ENCODE results near the gene PPM1L. TPM values are rescaled to one million over a fixed set of nuclear protein-coding genes. Genes with fewer than 3 reads are reported as not detected.
"Not testable (repeated sequence)": the region's sequence is repeated elsewhere in the genome, so short reads cannot be mapped to it uniquely, and the experiment has no call there.

The PPM1L gene
- total RNA-seq, 1 experiment from 2014 or later = 7.3 TPM

DNA sequence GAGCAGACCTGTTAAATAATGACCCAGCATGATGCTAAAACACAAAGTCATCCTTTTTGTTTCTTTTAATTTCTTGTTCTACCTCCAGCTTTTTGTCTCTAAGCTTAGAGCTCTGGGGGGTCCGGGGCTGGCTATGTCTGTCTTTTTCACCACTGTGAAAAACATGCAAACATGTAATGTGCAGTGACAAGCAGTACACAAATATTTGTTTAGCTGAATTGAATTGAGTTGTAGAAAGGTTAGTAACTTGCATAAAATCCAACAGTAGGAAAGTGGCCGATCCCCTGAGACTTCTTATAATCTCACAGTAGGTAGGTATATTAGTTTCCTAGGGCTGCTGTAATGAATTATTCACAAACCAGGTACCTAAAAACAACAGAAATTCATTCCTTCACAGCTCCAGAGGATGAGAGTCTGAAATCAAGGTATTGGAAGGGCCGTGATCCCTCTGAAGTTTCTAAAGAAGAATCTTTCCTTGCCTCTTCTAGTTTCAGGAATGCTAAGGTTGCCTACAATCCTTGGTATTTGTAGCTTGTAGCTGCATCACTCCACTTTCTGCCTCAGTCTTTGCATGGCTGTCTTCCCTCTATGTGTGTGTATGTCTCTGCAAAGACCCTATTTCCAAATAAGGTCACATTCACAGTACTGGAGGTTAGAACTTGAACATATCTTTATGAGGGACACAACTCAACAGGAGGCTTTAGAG lies 46.4 kb upstream of the PPM1L start:
- H3K27ac Mint-ChIP-seq = peak overlapping the region in 1 of 3 experiments; percentile 9; a peak in 1 of 7 replicates
- no peaks in the 10 kb centered on the region for H3K23me2 ChIP-seq (ENCODE audit: insufficient read length, low read depth, low read length, poor library complexity, severe bottlenecking)
- H3K4me1 ChIP-seq (ENCODE audit: insufficient read depth, low read length) = peaks cover 3% of the 10 kb centered on the region; the same call in 1 of the 2 replicates
- no peak overlapping the region for H2BK5ac ChIP-seq (ENCODE audit: insufficient read length, low read length)
- H2BK15ac ChIP-seq (ENCODE audit: low read depth, low read length) = no peak overlapping the region
- no peaks in the 10 kb centered on the region for H3K79me2 ChIP-seq (ENCODE audit: insufficient read depth, low read length)
- no CpG with 5 or more reads among the region's 3 CpGs for WGBS (ENCODE audit: extremely low coverage, insufficient read length, low lambda C conversion rate)
- no peak overlapping the region for H2BK12ac ChIP-seq (ENCODE audit: insufficient read length, low read depth, low read length)
- H3K9ac ChIP-seq (ENCODE audit: extremely low read depth, insufficient read length, low read length) = no peak overlapping the region
- H2AFZ ChIP-seq (ENCODE audit: low read length) = no peak overlapping the region
- H3K27me3 Mint-ChIP-seq (ENCODE audit: low read depth) = no peaks in the 10 kb centered on the region; the same call in 1 of the 2 replicates
- H2BK120ac ChIP-seq (ENCODE audit: low read depth, low read length, poor library complexity, severe bottlenecking) = no peak overlapping the region
- H3K36me3 Mint-ChIP-seq (ENCODE audit: insufficient read depth in 1 of 3, low read depth in 3 of 3) = no peaks in the 10 kb centered on the region
- no peaks in the 10 kb centered on the region for H3K27me3 ChIP-seq (ENCODE audit: insufficient read depth, low read length)
- H4K20me1 ChIP-seq (ENCODE audit: control insufficient read depth, insufficient read depth, insufficient read length) = no peaks in the 10 kb centered on the region
- H3K4me3 Mint-ChIP-seq = no peak overlapping the region
- DNase-seq = no peak
- no peak overlapping the region for H3T11ph ChIP-seq (ENCODE audit: low read length)
- H3K9me3 Mint-ChIP-seq = peaks cover 2 to 3% of the 10 kb centered on the region in 2 experiments; a peak in 2 of 5 replicates
- peaks cover 19% of the 10 kb centered on the region in 2 experiments for H3K4me1 Mint-ChIP-seq
- TF ChIP-seq, protein P1, sequence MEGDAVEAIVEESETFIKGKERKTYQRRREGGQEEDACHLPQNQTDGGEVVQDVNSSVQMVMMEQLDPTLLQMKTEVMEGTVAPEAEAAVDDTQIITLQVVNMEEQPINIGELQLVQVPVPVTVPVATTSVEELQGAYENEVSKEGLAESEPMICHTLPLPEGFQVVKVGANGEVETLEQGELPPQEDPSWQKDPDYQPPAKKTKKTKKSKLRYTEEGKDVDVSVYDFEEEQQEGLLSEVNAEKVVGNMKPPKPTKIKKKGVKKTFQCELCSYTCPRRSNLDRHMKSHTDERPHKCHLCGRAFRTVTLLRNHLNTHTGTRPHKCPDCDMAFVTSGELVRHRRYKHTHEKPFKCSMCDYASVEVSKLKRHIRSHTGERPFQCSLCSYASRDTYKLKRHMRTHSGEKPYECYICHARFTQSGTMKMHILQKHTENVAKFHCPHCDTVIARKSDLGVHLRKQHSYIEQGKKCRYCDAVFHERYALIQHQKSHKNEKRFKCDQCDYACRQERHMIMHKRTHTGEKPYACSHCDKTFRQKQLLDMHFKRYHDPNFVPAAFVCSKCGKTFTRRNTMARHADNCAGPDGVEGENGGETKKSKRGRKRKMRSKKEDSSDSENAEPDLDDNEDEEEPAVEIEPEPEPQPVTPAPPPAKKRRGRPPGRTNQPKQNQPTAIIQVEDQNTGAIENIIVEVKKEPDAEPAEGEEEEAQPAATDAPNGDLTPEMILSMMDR (conservative IDR thresholded peaks at IDR 0.05) = no peak
- H3K18ac ChIP-seq (ENCODE audit: insufficient read length, low read depth, low read length) = no peak overlapping the region
- H3K4me2 ChIP-seq (ENCODE audit: insufficient read depth, insufficient read length, low read length) = no peak overlapping the region
- no peak overlapping the region for H4K91ac ChIP-seq (ENCODE audit: insufficient read length, low read depth, low read length)
- no peak overlapping the region for H2BK20ac ChIP-seq (ENCODE audit: low read depth, low read length, poor library complexity, severe bottlenecking)
- no peak overlapping the region for H4K8ac ChIP-seq (replicated peaks; ENCODE audit: insufficient read length, low read depth, low read length)
- no peak overlapping the region for H3K4ac ChIP-seq (ENCODE audit: low read depth, low read length)
- no peak overlapping the region for H4K5ac ChIP-seq (ENCODE audit: insufficient read length, low read depth, low read length)
- no peak overlapping the region for H3K27ac ChIP-seq (ENCODE audit: insufficient read length, low read depth, low read length)
- H3K79me1 ChIP-seq (ENCODE audit: insufficient read depth, low read depth, low read length, poor library complexity, severe bottlenecking) = no peaks in the 10 kb centered on the region
- H3K23ac ChIP-seq (ENCODE audit: insufficient read length, low read depth, low read length) = no peak overlapping the region
- no peaks in the 10 kb centered on the region for H3K9me3 ChIP-seq (ENCODE audit: control insufficient read depth, low read depth, low read length)
- H3K56ac ChIP-seq (ENCODE audit: insufficient read length, low read depth, low read length) = no peak overlapping the region
- H2AK5ac ChIP-seq (ENCODE audit: insufficient read length, low read length) = no peak overlapping the region
- no peak overlapping the region for H3K14ac ChIP-seq (ENCODE audit: insufficient read depth, low read length)

DNA sequence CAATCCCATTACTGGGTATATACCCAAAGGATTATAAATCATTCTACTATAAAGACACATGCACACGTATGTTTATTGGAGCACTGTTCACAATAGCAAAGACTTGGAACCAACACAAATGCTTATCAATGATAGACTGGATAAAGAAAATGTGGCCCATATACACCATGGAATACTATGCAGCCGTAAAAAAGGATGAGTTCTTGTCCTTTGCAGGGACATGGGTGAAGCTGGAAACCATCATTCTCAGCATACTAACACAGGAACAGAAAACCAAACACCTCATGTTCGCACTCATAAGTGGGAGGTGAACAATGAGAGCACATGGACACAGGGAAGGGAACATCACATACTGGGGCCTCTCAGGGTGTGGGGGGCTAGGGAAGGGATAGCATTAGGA lies 42.9 kb upstream of the PPM1L start:
- not testable (repeated sequence) for H3K36me3 Mint-ChIP-seq (ENCODE audit: insufficient read depth in 1 of 3, low read depth in 3 of 3); H3K56ac ChIP-seq (ENCODE audit: insufficient read length, low read depth, low read length); H2BK15ac ChIP-seq (ENCODE audit: low read depth, low read length); H2BK120ac ChIP-seq (ENCODE audit: low read depth, low read length, poor library complexity, severe bottlenecking); H3K9me3 ChIP-seq (ENCODE audit: control insufficient read depth, low read depth, low read length); H3K4ac ChIP-seq (ENCODE audit: low read depth, low read length); H3K4me1 ChIP-seq (ENCODE audit: insufficient read depth, low read length); H2BK20ac ChIP-seq (ENCODE audit: low read depth, low read length, poor library complexity, severe bottlenecking); H3K79me2 ChIP-seq (ENCODE audit: insufficient read depth, low read length); H2BK5ac ChIP-seq (ENCODE audit: insufficient read length, low read length); H3K27ac ChIP-seq (ENCODE audit: insufficient read length, low read depth, low read length); H3T11ph ChIP-seq (ENCODE audit: low read length); H2AFZ ChIP-seq (ENCODE audit: low read length); H2BK12ac ChIP-seq (ENCODE audit: insufficient read length, low read depth, low read length); H3K23ac ChIP-seq (ENCODE audit: insufficient read length, low read depth, low read length); H3K14ac ChIP-seq (ENCODE audit: insufficient read depth, low read length); H3K27me3 ChIP-seq (ENCODE audit: insufficient read depth, low read length); H4K5ac ChIP-seq (ENCODE audit: insufficient read length, low read depth, low read length); H3K4me3 Mint-ChIP-seq; H4K8ac ChIP-seq (replicated peaks; ENCODE audit: insufficient read length, low read depth, low read length); DNase-seq; H3K27ac Mint-ChIP-seq; H3K23me2 ChIP-seq (ENCODE audit: insufficient read length, low read depth, low read length, poor library complexity, severe bottlenecking); H3K4me2 ChIP-seq (ENCODE audit: insufficient read depth, insufficient read length, low read length); H3K9ac ChIP-seq (ENCODE audit: extremely low read depth, insufficient read length, low read length); H3K79me1 ChIP-seq (ENCODE audit: insufficient read depth, low read depth, low read length, poor library complexity, severe bottlenecking); H2AK5ac ChIP-seq (ENCODE audit: insufficient read length, low read length); H3K27me3 Mint-ChIP-seq (ENCODE audit: low read depth); H3K9me3 Mint-ChIP-seq; H3K18ac ChIP-seq (ENCODE audit: insufficient read length, low read depth, low read length); H4K91ac ChIP-seq (ENCODE audit: insufficient read length, low read depth, low read length); H4K20me1 ChIP-seq (ENCODE audit: control insufficient read depth, insufficient read depth, insufficient read length)
- H3K4me1 Mint-ChIP-seq = peaks cover 17 to 18% of the 10 kb centered on the region in 2 experiments
- WGBS (ENCODE audit: extremely low coverage, insufficient read length, low lambda C conversion rate) = no CpG with 5 or more reads among the region's 3 CpGs
